Common myeloid progenitor, CD34-positive (primary cell): ENCODE data around the gene ANKRD1.

Source experiments
- CTCF ChIA-PET: fragments of 350-600 bp; sonication (Branson Sonifier 250); formaldehyde crosslinking; loops from one replicate; lab custom pipeline; 2021; ENCODE audit warnings: antibody characterized with exemption; lab: Charles Lee
- POLR2A ChIA-PET: fragments of 350-600 bp; sonication (Branson Sonifier 250); formaldehyde crosslinking; loops from one replicate; lab custom pipeline; 2021; ENCODE audit warnings: antibody characterized with exemption; lab: Charles Lee
- DNase-seq, 3 donors: peaks; one replicate each; pipeline versions ENCODE4 v3.0.0 to v3.0.0-alpha.2; 2013
- H3K27ac ChIP-seq, 2 experiments: 1 replicate in 1 of 2; 2 replicates in 1 of 2; pipeline ENCODE4 v1.7.0; 2013; ENCODE audit warnings: inconsistent platforms in 2 of 2, low read length in 2 of 2, mild to moderate bottlenecking in 2 of 2, low read depth in 1 of 2, moderate library complexity in 1 of 2; ENCODE audit not compliant: severe bottlenecking in 2 of 2, insufficient read depth in 1 of 2, poor library complexity in 1 of 2
- H3K27me3 ChIP-seq, 5 experiments: replicated peaks in 2 of 5; 1 replicate in 3 of 5; 2 replicates in 2 of 5; pipeline versions ENCODE4 v1.6.1 to v1.7.0; 2013; ENCODE audit warnings: low read length in 4 of 5, mild to moderate bottlenecking in 2 of 5, moderate library complexity in 2 of 5, inconsistent platforms in 1 of 5; ENCODE audit not compliant: insufficient read depth in 5 of 5, control insufficient read depth in 4 of 5
- H3K36me3 ChIP-seq, 4 experiments: 1 replicate in 2 of 4; 2 replicates in 2 of 4; pipeline versions ENCODE4 v1.6.1 to v1.7.0; 2013; ENCODE audit warnings: low read length in 3 of 4, control low read depth in 1 of 4, mild to moderate bottlenecking in 1 of 4; ENCODE audit not compliant: control insufficient read depth in 4 of 4, insufficient read depth in 4 of 4
- H3K4me1 ChIP-seq, 4 experiments: 1 replicate in 3 of 4; 2 replicates in 1 of 4; pipeline versions ENCODE4 v1.6.1 to v1.7.1; 2013; ENCODE audit warnings: low read length in 3 of 4, mild to moderate bottlenecking in 3 of 4, control low read depth in 1 of 4, inconsistent platforms in 1 of 4, moderate library complexity in 1 of 4; ENCODE audit not compliant: control insufficient read depth in 4 of 4, insufficient read depth in 4 of 4; ENCODE audit errors: control extremely low read depth in 1 of 4
- H3K4me3 ChIP-seq, 7 experiments: 1 replicate in 4 of 7; 2 replicates in 3 of 7; pipeline versions ENCODE4 v1.5.1 to v1.7.0; 2013; ENCODE audit warnings: mild to moderate bottlenecking in 7 of 7, low read length in 6 of 7, moderate library complexity in 6 of 7, inconsistent platforms in 2 of 7, low read depth in 2 of 7, control low read depth in 1 of 7; ENCODE audit not compliant: insufficient read depth in 4 of 7, control insufficient read depth in 1 of 7; ENCODE audit errors: extremely low read depth in 1 of 7
- H3K9me3 ChIP-seq, 5 experiments: 1 replicate in 4 of 5; 2 replicates in 1 of 5; pipeline versions ENCODE4 v1.6.1 to v1.7.1; 2013; ENCODE audit warnings: low read length in 4 of 5, mild to moderate bottlenecking in 2 of 5, inconsistent platforms in 1 of 5, low read depth in 1 of 5, moderate library complexity in 1 of 5; ENCODE audit not compliant: control insufficient read depth in 4 of 5, insufficient read depth in 2 of 5; ENCODE audit errors: control extremely low read depth in 1 of 5
- WGBS: methylation state at CpG from one replicate; pipeline ENCODE4 v1.1.5; 2013; ENCODE audit not compliant: insufficient coverage; 5-methylcytosine and 5-hydroxymethylcytosine counted together

Gene ANKRD1

GRCh38 chr10:90917968-90918318 lies 2.9 kb downstream of the ANKRD1 start:
- CTCF ChIA-PET, result interaction anchor here (0.7 to 1.3 kb wide), 3 partner anchors 10 to 15 kb away, joined by 3 to 4 read pairs (median 3); no protein-coding TSS in a partner anchor
- WGBS, result 100% methylated on average over 2 of the region's 3 CpGs
- Histone ChIP-seq H3K4me1 (no peaks in the 10 kb centered on the region), H3K4me3 (no peak overlapping the region), H3K27ac (no peak overlapping the region), H3K9me3 (no peaks in the 10 kb centered on the region), H3K36me3 (no peaks in the 10 kb centered on the region), H3K27me3 (peaks cover 0 to 6% (median 2%) of the 10 kb centered on the region in 5 experiments)
- no peak for DNase-seq
- POLR2A ChIA-PET, result no interaction called here

- 100% methylated on average over 2 of the region's 8 CpGs for WGBS
- H3K4me1 ChIP-seq, result no peaks in the 10 kb centered on the region
- no peak for DNase-seq
- H3K27me3 ChIP-seq, result peaks cover 0 to 6% (median 2%) of the 10 kb centered on the region in 5 experiments
- no peak overlapping the region for H3K27ac ChIP-seq
- ChIA-PET POLR2A (no interaction called here), CTCF (interaction anchor here (0.7 to 1.3 kb wide), 4 partner anchors 11 to 31 kb away, joined by 3 to 4 read pairs (median 3); no protein-coding TSS in a partner anchor)
- H3K36me3 ChIP-seq, result no peaks in the 10 kb centered on the region
- H3K4me3 ChIP-seq, result no peak overlapping the region
- H3K9me3 ChIP-seq, result no peaks in the 10 kb centered on the region
These were observed 3.5 kb downstream of the ANKRD1 start for GRCh38 chr10:90917238-90917967.

GRCh38 chr10:90916392-90917237 lies 4.3 kb downstream of the ANKRD1 start:
- Histone ChIP-seq H3K27me3 (peaks cover 0 to 6% (median 2%) of the 10 kb centered on the region in 5 experiments), H3K4me3 (no peak overlapping the region), H3K9me3 (no peaks in the 10 kb centered on the region), H3K4me1 (no peaks in the 10 kb centered on the region), H3K36me3 (no peaks in the 10 kb centered on the region), H3K27ac (no peak overlapping the region)
- ChIA-PET CTCF (interaction anchor here (1.1 to 1.3 kb wide), 2 partner anchors 11 to 32 kb away, joined by 3 read pairs; no protein-coding TSS in a partner anchor), POLR2A (no interaction called here)
- no peak for DNase-seq
- WGBS, result 100% methylated on average over 3 of the region's 6 CpGs

GRCh38 chr10:90915766-90916075 lies 5.2 kb downstream of the ANKRD1 start:
- no peak overlapping the region for H3K4me3 ChIP-seq
- H3K27me3 ChIP-seq, result peaks cover 0 to 6% (median 2%) of the 10 kb centered on the region in 5 experiments
- CTCF ChIA-PET, result interaction anchor here (1.2 to 1.3 kb wide), 2 partner anchors 26 to 335 kb away, joined by 3 to 4 read pairs; no protein-coding TSS in a partner anchor
- H3K9me3 ChIP-seq, result no peaks in the 10 kb centered on the region
- 86% methylated on average over 8 of the region's 11 CpGs for WGBS
- no peaks in the 10 kb centered on the region for H3K36me3 ChIP-seq
- no peak overlapping the region for H3K27ac ChIP-seq
- no peak for DNase-seq
- H3K4me1 ChIP-seq, result no peaks in the 10 kb centered on the region
- POLR2A ChIA-PET, result no interaction called here

GRCh38 chr10:90914992-90915765 lies 5.7 kb downstream of the ANKRD1 start:
- Histone ChIP-seq H3K9me3 (no peaks in the 10 kb centered on the region), H3K27ac (no peak overlapping the region), H3K27me3 (peaks cover 0 to 4% (median 2%) of the 10 kb centered on the region in 5 experiments), H3K4me1 (no peaks in the 10 kb centered on the region), H3K4me3 (no peak overlapping the region), H3K36me3 (no peaks in the 10 kb centered on the region)
- ChIA-PET POLR2A (no interaction called here), CTCF (interaction anchor here (1.2 to 1.3 kb wide), 2 partner anchors 26 to 335 kb away, joined by 3 to 4 read pairs; no protein-coding TSS in a partner anchor)
- 88% methylated on average over 10 of the region's 10 CpGs for WGBS
- DNase-seq, result no peak

- no peak overlapping the region for H3K27ac ChIP-seq
- ChIA-PET POLR2A (no interaction called here), CTCF (interaction anchor here (0.9 to 3.0 kb wide), 2 partner anchors 12 to 13 kb away, joined by 3 to 8 read pairs; no protein-coding TSS in a partner anchor)
- no peak overlapping the region for H3K4me3 ChIP-seq
- H3K36me3 ChIP-seq, result no peaks in the 10 kb centered on the region
- H3K27me3 ChIP-seq, result peaks cover 0 to 3% (median 0%) of the 10 kb centered on the region in 5 experiments
- H3K9me3 ChIP-seq, result no peaks in the 10 kb centered on the region
- no peaks in the 10 kb centered on the region for H3K4me1 ChIP-seq
- WGBS, result 90% methylated on average over 1 of the region's 2 CpGs
- no peak for DNase-seq
These were observed 7.0 kb downstream of the ANKRD1 start for GRCh38 chr10:90913774-90914420.
